ENCODE data around the gene ELOVL2. TPM values are rescaled to one million over a fixed set of nuclear protein-coding genes. Genes with fewer than 3 reads are reported as not detected.

ELOVL2 gene
- total and polyA plus RNA-seq, 2 experiments from 2014 or later, result 0.29 to 0.32 TPM

GRCh38 chr6:11021714-11022113 lies 22.4 kb downstream of the ELOVL2 start:
- in situ Hi-C loops (cut with MboI), result no loop called here
- no peaks in the 10 kb centered on the region for H3K9me3 ChIP-seq (ENCODE audit: low read depth)
- H3K79me2 ChIP-seq (ENCODE audit: insufficient read depth), result no peaks in the 10 kb centered on the region
- H3K4me3 ChIP-seq, result no peak overlapping the region
- H2AFZ ChIP-seq, result no peak overlapping the region
- H3K9ac ChIP-seq, result no peak overlapping the region
- TF ChIP-seq EZH2 (IDR thresholded peaks at IDR 0.05; ENCODE audit: insufficient read depth, poor library complexity, severe bottlenecking) (no peak), EZH2phosphoT487 (IDR thresholded peaks at IDR 0.05; ENCODE audit: insufficient read depth, low read depth) (no peak)
- H3K4me2 ChIP-seq (ENCODE audit: unreplicated experiment), result no peak overlapping the region
- no peaks in the 10 kb centered on the region for H3K36me3 ChIP-seq (ENCODE audit: low read depth)
- no peak for DNase-seq
- no peak overlapping the region for H3K27ac ChIP-seq
- no peaks in the 10 kb centered on the region for H4K20me1 ChIP-seq (ENCODE audit: insufficient read depth)
- no peaks in the 10 kb centered on the region for H3K9me2 ChIP-seq (ENCODE audit: insufficient read depth)
- peaks cover 7% of the 10 kb centered on the region; the same call in 1 of the 2 replicates for H3K4me1 ChIP-seq (ENCODE audit: insufficient read depth)
- WGBS, 2 experiments (ENCODE audit: low coverage in 1 of 2, low lambda C conversion rate in 2 of 2, missing lambda C conversion rate in 2 of 2), result 81 to 85% methylated on average over 7 of the region's 7 CpGs
- H3K27me3 ChIP-seq (replicated peaks; ENCODE audit: insufficient read depth), result no peaks in the 10 kb centered on the region
- H3F3A ChIP-seq (ENCODE audit: insufficient read depth), result peaks cover 7% of the 10 kb centered on the region; the same call in 1 of the 2 replicates

- no peak overlapping the region for H3K4me3 ChIP-seq
- H3K27ac ChIP-seq, result no peak overlapping the region
- no peaks in the 10 kb centered on the region for H3K9me3 ChIP-seq (ENCODE audit: low read depth)
- no peaks in the 10 kb centered on the region for H4K20me1 ChIP-seq (ENCODE audit: insufficient read depth)
- 0 out of 2 replicates have a peak, but pooled peaks cover 4% of the 10 kb centered on the region for H3K27me3 ChIP-seq (replicated peaks; ENCODE audit: insufficient read depth)
- no peak for DNase-seq
- in situ Hi-C loops (cut with MboI), result no loop called here
- H3K9ac ChIP-seq, result no peak overlapping the region
- TF ChIP-seq EZH2phosphoT487 (IDR thresholded peaks at IDR 0.05; ENCODE audit: insufficient read depth, low read depth), result no peak
- TF ChIP-seq EZH2 (IDR thresholded peaks at IDR 0.05; ENCODE audit: insufficient read depth, poor library complexity, severe bottlenecking), result no peak
- no peak overlapping the region for H2AFZ ChIP-seq
- no peaks in the 10 kb centered on the region for H3K79me2 ChIP-seq (ENCODE audit: insufficient read depth)
- 34 to 37% methylated on average over 2 of the region's 2 CpGs for WGBS, 2 experiments (ENCODE audit: low coverage in 1 of 2, low lambda C conversion rate in 2 of 2, missing lambda C conversion rate in 2 of 2)
- peaks cover 7% of the 10 kb centered on the region; the same call in 1 of the 2 replicates for H3F3A ChIP-seq (ENCODE audit: insufficient read depth)
- no peaks in the 10 kb centered on the region for H3K9me2 ChIP-seq (ENCODE audit: insufficient read depth)
- no peaks in the 10 kb centered on the region for H3K36me3 ChIP-seq (ENCODE audit: low read depth)
- no peak overlapping the region for H3K4me2 ChIP-seq (ENCODE audit: unreplicated experiment)
- H3K4me1 ChIP-seq (ENCODE audit: insufficient read depth), result peaks cover 7% of the 10 kb centered on the region; the same call in 1 of the 2 replicates
These were observed 23.1 kb downstream of the ELOVL2 start for GRCh38 chr6:11021003-11021402.

GRCh38 chr6:11018225-11018624 lies 25.9 kb downstream of the ELOVL2 start:
- Histone ChIP-seq H3K9me3 (ENCODE audit: low read depth) (no peaks in the 10 kb centered on the region), H3K9me2 (ENCODE audit: insufficient read depth) (no peaks in the 10 kb centered on the region), H3K9ac (no peak overlapping the region), H3K4me3 (no peak overlapping the region), H3K27ac (no peak overlapping the region), H3K36me3 (ENCODE audit: low read depth) (no peaks in the 10 kb centered on the region), H2AFZ (no peak overlapping the region), H3K27me3 (replicated peaks; ENCODE audit: insufficient read depth) (0 out of 2 replicates have a peak, but pooled peaks cover 5% of the 10 kb centered on the region), H3K4me2 (ENCODE audit: unreplicated experiment) (no peak overlapping the region), H3F3A (ENCODE audit: insufficient read depth) (peaks cover 7% of the 10 kb centered on the region; the same call in 1 of the 2 replicates), H4K20me1 (ENCODE audit: insufficient read depth) (no peaks in the 10 kb centered on the region), H3K79me2 (ENCODE audit: insufficient read depth) (no peaks in the 10 kb centered on the region), H3K4me1 (ENCODE audit: insufficient read depth) (peaks cover 7% of the 10 kb centered on the region; the same call in 1 of the 2 replicates)
- in situ Hi-C loops (cut with MboI), result no loop called here
- TF ChIP-seq EZH2phosphoT487 (IDR thresholded peaks at IDR 0.05; ENCODE audit: insufficient read depth, low read depth) (no peak), EZH2 (IDR thresholded peaks at IDR 0.05; ENCODE audit: insufficient read depth, poor library complexity, severe bottlenecking) (no peak)
- no peak for DNase-seq
- WGBS, 2 experiments (ENCODE audit: low coverage in 1 of 2, low lambda C conversion rate in 2 of 2, missing lambda C conversion rate in 2 of 2), result 90 to 93% methylated on average over 2 of the region's 2 CpGs

GRCh38 chr6:11017090-11017489 lies 27.0 kb downstream of the ELOVL2 start:
- no peak overlapping the region for H3K27ac ChIP-seq
- peaks cover 4% of the 10 kb centered on the region for H3K4me1 ChIP-seq (ENCODE audit: insufficient read depth)
- H3K9me2 ChIP-seq (ENCODE audit: insufficient read depth), result no peaks in the 10 kb centered on the region
- DNase-seq, result no peak
- H3K9ac ChIP-seq, result no peak overlapping the region
- no peaks in the 10 kb centered on the region for H3K36me3 ChIP-seq (ENCODE audit: low read depth)
- H3K79me2 ChIP-seq (ENCODE audit: insufficient read depth), result no peaks in the 10 kb centered on the region
- H4K20me1 ChIP-seq (ENCODE audit: insufficient read depth), result no peaks in the 10 kb centered on the region
- no peaks in the 10 kb centered on the region for H3K9me3 ChIP-seq (ENCODE audit: low read depth)
- H3K4me3 ChIP-seq, result no peak overlapping the region
- H3F3A ChIP-seq (ENCODE audit: insufficient read depth), result peaks cover 5% of the 10 kb centered on the region; the same call in 1 of the 2 replicates
- TF ChIP-seq EZH2 (IDR thresholded peaks at IDR 0.05; ENCODE audit: insufficient read depth, poor library complexity, severe bottlenecking), result no peak
- TF ChIP-seq EZH2phosphoT487 (IDR thresholded peaks at IDR 0.05; ENCODE audit: insufficient read depth, low read depth), result no peak
- no peak overlapping the region for H2AFZ ChIP-seq
- no peak overlapping the region for H3K4me2 ChIP-seq (ENCODE audit: unreplicated experiment)
- H3K27me3 ChIP-seq (replicated peaks; ENCODE audit: insufficient read depth), result 0 out of 2 replicates have a peak, but pooled peaks cover 5% of the 10 kb centered on the region
- 93 to 100% methylated on average over 3 of the region's 3 CpGs for WGBS, 2 experiments (ENCODE audit: low coverage in 1 of 2, low lambda C conversion rate in 2 of 2, missing lambda C conversion rate in 2 of 2)
- in situ Hi-C loops (cut with MboI), result no loop called here

All from GM23248 (cell line).